ENCODE data around the gene PSMD3.
"Not testable (repeated sequence)": the region's sequence is repeated elsewhere in the genome, so short reads cannot be mapped to it uniquely, and the experiment has no call there.

PSMD3 gene

GRCh38 chr17:39980351-39981206 is at the start of gene PSMD3:
Gene PSMD3 (plus strand): TSS chr17:39980807. CDS start chr17:39980971, 164 bp downstream.
- peak; percentile 98 for DNase-seq (ENCODE audit: low read depth, low spot score)
- peak within 1 kb of the TSS; percentile 99 for H3K27ac ChIP-seq

DNA sequence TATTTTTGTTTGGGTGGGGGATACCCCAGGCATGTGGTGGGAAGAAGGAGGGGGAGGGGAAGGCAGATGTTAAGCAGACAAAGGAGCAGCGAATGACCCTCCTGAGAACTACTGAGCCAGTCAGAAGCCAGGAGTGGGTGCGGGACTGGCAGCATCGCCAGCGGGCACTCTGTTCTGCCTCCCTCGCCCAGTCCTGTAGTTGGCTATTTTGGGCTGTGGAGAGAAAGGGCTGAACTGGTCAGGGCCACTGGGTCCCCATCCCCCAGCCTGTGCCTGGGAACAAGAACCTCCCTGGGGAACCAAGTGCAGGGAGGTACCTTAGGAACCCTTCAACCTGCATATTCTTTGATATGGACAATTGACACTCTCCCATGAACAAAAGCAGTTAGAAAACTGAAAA is 46.7 kb upstream of the PSMD3 start:
- no peak overlapping the region for H3K27ac ChIP-seq
- no peak for DNase-seq (ENCODE audit: low read depth, low spot score)

DNA sequence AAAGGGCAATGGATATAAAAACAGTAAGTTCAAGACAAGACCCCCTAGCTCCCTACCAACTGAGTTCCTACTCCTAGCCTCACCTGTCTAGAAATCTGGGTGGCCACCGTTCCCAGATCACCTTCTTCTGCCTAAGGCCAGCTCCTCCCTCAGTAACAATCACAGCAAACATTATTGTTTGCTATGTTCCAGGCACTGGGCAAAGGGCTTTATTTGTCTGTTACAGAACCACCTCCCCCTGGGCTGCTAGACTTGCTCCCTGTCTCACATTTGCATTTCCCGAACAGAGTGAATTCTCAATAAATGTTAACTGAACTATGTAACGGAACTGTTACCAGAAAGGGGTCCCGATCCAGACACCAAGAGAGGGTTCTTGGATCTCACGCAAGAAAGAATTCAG is 46.3 kb upstream of the PSMD3 start:
- no peak for DNase-seq (ENCODE audit: low read depth, low spot score)
- H3K27ac ChIP-seq = no peak overlapping the region

- no peak overlapping the region for H3K27ac ChIP-seq
- DNase-seq (ENCODE audit: low read depth, low spot score) = no peak
Observed at GRCh38 chr17:39935909-39936308, 44.7 kb upstream of the PSMD3 start.

- DNase-seq (ENCODE audit: low read depth, low spot score) = no peak
- H3K27ac ChIP-seq = no peak overlapping the region
Observed at GRCh38 chr17:39937447-39937846, 43.2 kb upstream of the PSMD3 start.

GRCh38 chr17:39938140-39938869 is 42.3 kb upstream of the PSMD3 start:
- H3K27ac ChIP-seq = no peak overlapping the region
- no peak for DNase-seq (ENCODE audit: low read depth, low spot score)

DNA sequence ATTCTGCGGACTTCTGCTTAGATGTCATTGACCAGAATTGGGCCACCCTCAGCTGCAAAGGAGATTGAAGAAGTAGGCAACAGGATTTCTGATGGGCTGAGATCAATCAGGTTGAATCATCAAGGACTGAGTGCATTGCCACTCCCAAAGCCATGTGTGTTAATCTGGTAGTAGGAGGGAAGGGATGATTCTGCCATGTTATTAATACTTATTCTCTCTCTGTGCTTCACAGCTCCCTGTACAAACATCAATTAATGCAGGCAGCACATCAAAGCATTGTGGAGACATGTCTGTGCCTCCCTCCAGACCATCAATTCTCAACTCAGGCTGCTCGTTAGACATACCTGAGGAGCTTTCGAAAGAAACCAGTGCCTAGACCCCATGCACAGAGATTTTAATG is 41.5 kb upstream of the PSMD3 start:
- DNase-seq (ENCODE audit: low read depth, low spot score) = no peak

DNA sequence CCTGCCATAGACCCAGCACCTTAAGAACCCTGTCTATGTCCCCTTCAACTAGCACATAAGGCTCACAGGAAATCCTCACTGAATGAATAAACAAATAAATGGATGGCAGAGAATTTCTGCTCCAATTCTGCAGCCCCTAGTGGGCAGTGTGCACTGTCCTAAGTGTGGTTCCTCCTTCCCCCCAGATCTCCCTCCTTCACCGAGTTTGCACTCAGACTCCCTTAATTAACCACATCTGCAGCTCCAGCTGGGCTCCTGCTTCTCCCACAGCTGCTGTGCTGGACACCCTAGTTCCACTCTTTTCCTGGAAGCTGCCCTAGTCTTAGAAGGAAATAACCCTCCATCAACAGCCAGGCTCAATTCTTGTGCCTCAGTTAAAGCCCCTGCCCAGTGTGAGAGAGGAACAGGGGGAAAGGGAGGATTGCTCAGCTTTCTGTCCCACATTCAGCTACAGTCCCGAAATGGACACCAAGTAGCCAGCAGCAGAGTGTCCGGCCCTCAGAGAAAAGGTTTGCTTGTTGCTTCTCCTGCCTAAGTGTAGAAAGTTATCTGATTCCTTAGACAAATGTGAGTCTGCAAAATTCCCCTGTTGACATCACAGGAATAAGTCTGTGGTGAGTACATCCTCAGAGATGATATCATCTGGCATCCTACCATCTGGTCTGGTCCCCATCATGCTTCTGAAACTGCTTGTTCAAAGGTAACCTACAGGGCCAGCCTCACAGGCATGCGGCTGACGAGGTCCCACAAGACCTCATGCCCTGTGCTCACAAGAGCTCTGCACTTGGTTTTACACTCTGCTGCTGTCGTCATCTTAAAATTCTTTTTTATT is 40.8 kb upstream of the PSMD3 start:
- H3K27ac ChIP-seq = no peak overlapping the region
- no peak for DNase-seq (ENCODE audit: low read depth, low spot score)

More for the DNA sequence above, 41.5 kb upstream of the PSMD3 start:
- H3K27ac ChIP-seq = no peak overlapping the region

DNA sequence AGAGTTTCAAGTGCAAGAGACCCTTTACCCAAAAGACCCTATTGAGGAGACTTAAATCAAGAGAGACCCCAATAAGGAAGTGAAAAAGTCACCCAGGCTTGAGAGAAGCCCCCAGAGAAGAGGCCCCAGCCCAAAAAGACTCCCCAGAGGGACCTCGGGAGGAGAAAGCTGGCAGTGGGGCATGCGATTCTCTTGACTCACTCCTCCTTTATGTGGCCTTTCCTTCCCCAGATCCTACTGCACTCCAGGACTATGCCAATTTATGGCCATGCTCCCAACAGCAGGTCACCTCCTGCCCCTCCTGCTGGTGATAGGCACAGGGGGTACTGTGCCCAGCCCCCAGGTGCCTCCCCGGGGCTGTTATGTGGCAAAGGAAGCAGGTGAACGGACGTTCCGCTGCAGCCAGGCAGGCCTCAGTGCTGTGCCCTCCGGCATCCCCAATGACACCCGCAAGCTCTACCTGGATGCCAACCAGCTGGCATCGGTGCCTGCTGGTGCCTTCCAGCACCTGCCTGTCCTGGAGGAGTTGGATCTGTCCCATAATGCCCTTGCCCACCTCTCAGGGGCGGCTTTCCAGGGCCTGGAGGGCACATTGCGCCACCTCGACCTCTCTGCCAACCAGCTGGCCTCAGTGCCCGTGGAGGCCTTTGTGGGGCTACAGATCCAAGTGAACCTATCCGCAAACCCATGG is 36.8 kb upstream of the PSMD3 start:
- H3K27ac ChIP-seq = no peak overlapping the region
- no peak for DNase-seq (ENCODE audit: low read depth, low spot score)

DNA sequence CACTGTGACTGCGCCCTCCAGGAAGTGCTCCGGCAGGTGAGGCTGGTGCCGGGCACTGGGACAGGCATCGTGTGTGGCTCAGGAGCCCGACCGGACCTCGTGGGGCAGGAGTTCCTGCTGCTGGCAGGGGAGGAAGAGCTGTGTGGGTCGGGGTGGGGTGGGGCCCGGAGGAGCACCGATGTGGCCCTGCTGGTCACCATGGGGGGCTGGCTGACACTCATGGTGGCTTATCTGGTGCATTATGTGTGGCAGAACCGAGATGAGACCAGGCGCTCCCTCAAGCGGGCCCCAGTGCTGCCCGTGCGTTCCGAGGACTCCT is 36.3 kb upstream of the PSMD3 start:
- DNase-seq (ENCODE audit: low read depth, low spot score) = no peak

GRCh38 chr17:39946551-39947330 is 33.9 kb upstream of the PSMD3 start:
- H3K27ac ChIP-seq = no peak overlapping the region
- no peak for DNase-seq (ENCODE audit: low read depth, low spot score)

More for the DNA sequence above, 36.3 kb upstream of the PSMD3 start:
- H3K27ac ChIP-seq = no peak overlapping the region

DNA sequence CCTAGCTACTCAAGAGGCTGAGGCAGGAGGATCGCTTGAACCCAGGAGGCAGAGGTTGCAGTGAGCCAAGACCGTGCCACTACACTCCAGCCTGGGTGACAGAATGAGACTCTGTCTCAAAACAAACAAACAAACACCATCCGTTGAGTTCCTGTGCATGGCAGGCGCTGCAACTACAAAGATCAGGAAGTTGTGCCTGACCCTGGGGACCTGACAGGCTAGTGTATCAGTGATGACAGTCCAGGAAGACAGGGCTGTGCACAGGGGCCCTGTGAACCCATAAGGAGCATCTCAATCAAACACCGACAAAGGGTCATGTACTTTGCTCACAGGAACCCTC is 32.1 kb upstream of the PSMD3 start:
- not testable (repeated sequence) for H3K27ac ChIP-seq; DNase-seq (ENCODE audit: low read depth, low spot score)

DNA sequence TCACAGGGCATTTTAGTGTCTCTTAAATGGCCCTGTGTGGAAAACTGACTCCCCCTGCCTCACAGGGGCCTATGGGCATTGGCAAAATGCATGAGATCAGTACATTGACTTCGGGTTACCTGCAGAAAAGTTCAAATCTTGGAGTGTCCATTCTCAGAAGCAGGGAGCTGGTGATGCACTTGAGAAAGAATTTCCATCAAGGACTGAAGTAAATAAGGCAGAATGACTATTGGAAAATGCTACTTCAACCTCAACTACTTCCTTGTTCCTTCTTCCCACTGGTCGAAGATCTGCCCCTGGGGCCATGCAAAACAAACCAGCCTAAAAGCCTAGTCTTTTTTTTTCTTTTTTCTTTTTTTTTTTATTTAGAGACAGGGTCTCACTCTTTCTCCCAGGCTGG is 31.6 kb upstream of the PSMD3 start:
- no peak overlapping the region for H3K27ac ChIP-seq
- no peak for DNase-seq (ENCODE audit: low read depth, low spot score)

- DNase-seq (ENCODE audit: low read depth, low spot score) = no peak
- no peak overlapping the region for H3K27ac ChIP-seq
Observed at GRCh38 chr17:39950871-39951348, 29.7 kb upstream of the PSMD3 start.

DNA sequence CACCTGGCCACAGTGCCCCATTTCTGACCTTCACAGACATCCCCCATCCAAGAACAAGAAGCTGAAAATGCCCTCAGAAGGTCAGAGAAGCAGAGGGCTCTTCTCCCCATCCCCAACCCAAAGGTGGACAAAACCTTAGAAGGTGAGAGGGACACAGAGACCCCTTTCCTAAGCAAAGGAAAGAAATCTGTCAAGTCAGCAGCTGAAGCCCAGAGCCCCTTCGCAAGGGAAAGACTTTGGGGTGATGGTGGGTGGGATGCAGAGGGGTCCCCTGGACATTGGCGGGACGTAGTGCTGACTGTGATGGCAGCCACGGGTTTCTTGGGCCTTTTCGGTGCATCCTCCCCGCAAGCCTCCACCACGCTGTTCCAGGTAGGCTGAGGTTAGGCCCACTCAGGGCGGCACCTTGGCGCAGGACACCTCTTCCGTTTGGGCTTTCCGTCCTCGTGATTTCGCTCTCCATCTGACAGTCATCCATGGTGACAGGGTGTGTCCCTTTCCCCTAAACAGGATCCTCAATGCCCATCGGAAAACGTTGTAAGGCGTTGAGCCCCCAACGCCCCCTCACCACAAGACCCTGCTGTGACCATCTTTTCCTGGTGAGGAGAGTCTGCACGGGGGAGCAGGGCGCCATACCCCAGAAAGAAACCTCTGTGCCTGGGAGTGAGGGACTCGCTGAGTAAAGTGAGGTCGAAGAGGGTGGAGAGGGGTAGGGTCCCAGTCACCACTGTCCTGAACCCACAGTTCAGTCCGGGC is 28.5 kb upstream of the PSMD3 start:
- DNase-seq (ENCODE audit: low read depth, low spot score) = no peak
- H3K27ac ChIP-seq = no peak overlapping the region

DNA sequence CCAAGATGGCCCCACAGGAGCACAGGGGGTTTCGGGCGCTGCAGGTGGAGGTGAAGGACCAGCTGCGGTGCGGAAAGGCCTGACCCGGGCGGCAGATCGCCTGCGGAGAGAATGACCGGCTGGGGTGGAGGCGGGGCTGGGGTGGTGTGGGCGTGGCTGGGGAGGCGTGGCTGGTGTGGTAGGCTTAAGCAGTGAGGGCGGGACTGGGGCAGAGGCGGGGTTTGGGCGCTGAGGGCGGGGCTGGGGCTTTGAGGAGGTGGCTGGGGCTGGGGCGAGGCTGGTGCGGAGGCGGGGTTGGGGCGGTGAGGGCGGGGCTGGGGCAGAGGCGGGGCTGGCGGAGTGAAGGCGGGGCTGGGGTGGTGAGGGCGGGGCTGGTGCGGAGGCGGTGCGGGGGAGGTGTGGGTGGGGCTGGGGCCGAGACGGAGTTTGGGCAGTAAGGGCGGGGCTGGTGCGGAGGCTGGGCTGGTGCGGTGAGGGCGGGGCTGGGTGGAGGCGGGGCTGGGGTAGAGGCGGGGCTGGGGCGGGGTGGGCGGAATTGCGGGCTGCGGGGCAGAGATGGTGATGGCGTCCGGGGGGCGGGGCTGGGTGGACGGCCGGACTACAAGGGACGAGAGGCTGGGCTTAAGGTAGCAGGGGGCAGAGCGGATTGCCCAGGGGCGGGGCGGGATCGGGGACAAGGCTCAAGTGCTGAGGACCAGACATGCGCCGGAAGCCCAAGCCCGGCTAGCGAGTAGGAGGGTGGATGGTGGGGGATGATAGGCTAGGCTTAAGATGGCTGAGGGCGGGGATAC is 27.7 kb upstream of the PSMD3 start:
- peak; percentile 68 for DNase-seq (ENCODE audit: low read depth, low spot score)
- H3K27ac ChIP-seq = no peak overlapping the region

DNA sequence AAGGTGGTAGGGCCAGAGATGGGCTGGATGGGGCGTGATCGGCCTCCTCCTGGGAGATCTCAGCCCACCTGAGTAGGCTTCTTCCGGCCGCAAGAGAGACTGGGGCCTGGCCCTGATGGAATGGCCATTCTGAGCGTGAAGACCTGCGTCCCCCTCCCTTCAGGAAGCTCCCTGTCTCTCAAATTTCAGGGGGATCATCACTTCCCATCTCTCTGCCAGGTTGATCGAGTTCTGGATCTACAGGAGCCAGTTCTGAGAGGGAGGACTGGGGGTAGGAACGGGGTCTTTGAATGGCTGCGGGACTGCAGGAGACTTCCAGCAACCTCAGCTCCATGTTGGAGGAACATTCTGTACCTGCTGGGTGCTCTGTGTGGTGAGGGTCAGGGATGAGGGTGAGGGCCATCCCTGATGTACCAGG is 27.1 kb upstream of the PSMD3 start:
- no peak for DNase-seq (ENCODE audit: low read depth, low spot score)
- H3K27ac ChIP-seq = no peak overlapping the region

DNA sequence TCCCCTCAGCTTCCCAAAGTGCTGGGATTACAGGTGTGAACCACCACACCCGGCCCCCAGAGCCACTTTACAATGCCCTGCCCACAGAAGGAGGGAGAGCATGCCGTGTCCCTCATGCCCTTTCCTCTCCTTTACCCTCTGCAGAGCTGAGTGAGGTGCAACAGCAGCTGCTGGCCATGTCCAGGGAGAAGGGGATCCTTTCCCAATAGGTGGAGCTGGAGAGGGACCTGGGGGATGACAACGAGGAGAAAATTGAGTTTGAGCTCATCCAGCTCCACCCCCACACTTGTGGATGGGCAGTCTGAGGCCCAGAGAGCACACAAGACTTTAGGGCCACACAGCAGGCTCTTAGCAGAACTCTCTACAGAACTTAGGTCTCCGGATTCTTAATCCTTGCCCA is 25.7 kb upstream of the PSMD3 start:
- no peak for DNase-seq (ENCODE audit: low read depth, low spot score)
- H3K27ac ChIP-seq = no peak overlapping the region

Data from epithelial cell of prostate (primary cell).